Measurements from ENCODE around the gene MSH5.

DNA sequence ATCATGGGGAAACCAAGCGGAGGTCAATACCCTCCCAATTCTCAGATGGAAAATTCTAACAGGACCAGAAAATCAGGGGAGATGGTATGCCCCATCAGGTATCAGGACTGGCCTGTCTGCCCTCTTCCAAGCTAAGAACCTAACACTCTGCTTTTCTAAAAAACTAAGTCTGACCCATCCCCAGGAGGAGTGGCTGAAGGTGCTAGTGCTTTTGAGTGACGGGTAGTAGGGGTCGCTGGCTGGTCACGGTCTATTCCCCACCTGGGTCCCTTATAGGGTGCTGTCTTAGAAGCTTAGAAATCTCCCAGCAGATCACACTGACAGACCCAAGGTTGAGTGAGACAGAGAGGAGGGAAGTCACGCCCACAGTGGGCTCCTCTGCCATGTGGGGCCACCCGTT lies 46.3 kb upstream of the MSH5 start:
- no peak for TF ChIP-seq POLR2A (IDR thresholded peaks at IDR 0.05)
- TF ChIP-seq, protein P1, sequence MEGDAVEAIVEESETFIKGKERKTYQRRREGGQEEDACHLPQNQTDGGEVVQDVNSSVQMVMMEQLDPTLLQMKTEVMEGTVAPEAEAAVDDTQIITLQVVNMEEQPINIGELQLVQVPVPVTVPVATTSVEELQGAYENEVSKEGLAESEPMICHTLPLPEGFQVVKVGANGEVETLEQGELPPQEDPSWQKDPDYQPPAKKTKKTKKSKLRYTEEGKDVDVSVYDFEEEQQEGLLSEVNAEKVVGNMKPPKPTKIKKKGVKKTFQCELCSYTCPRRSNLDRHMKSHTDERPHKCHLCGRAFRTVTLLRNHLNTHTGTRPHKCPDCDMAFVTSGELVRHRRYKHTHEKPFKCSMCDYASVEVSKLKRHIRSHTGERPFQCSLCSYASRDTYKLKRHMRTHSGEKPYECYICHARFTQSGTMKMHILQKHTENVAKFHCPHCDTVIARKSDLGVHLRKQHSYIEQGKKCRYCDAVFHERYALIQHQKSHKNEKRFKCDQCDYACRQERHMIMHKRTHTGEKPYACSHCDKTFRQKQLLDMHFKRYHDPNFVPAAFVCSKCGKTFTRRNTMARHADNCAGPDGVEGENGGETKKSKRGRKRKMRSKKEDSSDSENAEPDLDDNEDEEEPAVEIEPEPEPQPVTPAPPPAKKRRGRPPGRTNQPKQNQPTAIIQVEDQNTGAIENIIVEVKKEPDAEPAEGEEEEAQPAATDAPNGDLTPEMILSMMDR (IDR thresholded peaks at IDR 0.05) = no peak
